Measurements from ENCODE around the gene HS3ST3A1.

The HS3ST3A1 gene

DNA sequence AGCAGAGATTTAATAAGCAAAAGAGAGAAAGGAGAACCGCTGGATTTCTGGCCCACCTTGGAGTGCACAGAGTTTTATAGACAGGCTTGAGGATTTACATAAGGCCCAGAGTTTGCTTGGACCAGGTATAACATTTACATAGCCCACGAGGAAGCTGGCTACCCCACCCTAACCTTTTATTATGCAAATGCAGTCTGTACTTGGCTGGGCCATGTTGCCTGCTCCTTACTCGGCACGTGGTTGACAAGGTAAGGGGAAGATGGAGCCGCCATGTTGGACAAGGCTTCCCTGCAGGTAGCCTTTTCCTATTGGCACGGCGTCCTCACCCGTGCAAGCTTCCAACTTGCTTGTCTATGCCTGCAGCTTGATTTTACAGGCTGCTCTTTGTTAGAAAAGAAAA lies 35.2 kb upstream of the HS3ST3A1 start:
- Histone ChIP-seq H3K27ac (no peak overlapping the region), H3K4me3 (no peak overlapping the region), H3K9me3 (no peaks in the 10 kb centered on the region), H3K4me1 (no peaks in the 10 kb centered on the region), H3K27me3 (no peaks in the 10 kb centered on the region), H3K9ac (no peak overlapping the region), H3K4me2 (no peak overlapping the region), H4K20me1 (no peaks in the 10 kb centered on the region), H3K36me3 (no peaks in the 10 kb centered on the region)
- no peak for TF ChIP-seq Cebpa-rat (IDR thresholded peaks at IDR 0.05)

DNA sequence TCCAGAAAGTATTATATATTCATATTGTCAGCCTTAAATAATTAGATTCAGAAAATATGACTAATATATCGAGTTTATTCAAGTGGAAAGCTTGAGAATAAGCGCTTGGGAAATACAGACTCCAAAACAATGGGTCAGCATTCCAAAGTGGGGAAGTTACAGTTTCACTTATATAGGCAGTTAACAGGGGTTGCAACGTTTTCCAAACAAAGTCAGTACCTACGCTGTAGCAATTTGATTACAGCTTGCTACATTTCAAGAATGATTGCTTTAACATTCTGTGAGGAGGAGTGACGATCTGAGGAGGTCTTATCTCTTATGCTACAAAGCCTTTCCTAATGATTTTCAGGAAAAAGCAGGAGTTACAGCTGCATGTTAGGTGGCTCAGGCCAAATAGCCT lies 34.2 kb upstream of the HS3ST3A1 start:
- no peaks in the 10 kb centered on the region for H3K4me1 ChIP-seq
- H3K27me3 ChIP-seq: no peaks in the 10 kb centered on the region
- TF ChIP-seq Cebpa-rat (IDR thresholded peaks at IDR 0.05): no peak
- no peaks in the 10 kb centered on the region for H3K9me3 ChIP-seq
- H3K4me3 ChIP-seq: no peak overlapping the region
- H3K36me3 ChIP-seq: no peaks in the 10 kb centered on the region
- no peaks in the 10 kb centered on the region for H4K20me1 ChIP-seq
- H3K4me2 ChIP-seq: no peak overlapping the region
- H3K9ac ChIP-seq: no peak overlapping the region
- H3K27ac ChIP-seq: no peak overlapping the region

DNA sequence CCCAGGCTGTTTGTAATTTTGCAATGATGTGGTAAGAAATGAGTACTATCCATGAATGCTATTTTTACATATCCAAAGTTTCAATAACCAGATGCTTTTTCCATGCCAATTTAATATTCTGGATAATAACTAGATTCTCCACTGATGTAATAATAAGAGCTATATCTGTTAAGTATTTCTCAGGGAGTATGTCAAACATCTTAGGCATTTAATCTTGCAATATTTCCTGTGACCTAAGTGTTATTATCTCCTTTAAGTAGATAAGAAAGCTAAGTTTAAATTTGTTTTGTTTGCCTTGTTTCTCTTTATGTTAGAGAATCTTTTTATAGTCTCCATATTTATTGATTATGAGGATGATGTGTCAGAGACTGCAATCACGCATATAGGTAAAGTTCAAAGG lies 32.3 kb upstream of the HS3ST3A1 start:
- no peaks in the 10 kb centered on the region for H4K20me1 ChIP-seq
- H3K27ac ChIP-seq: no peak overlapping the region
- H3K36me3 ChIP-seq: no peaks in the 10 kb centered on the region
- H3K9me3 ChIP-seq: no peaks in the 10 kb centered on the region
- TF ChIP-seq Cebpa-rat (IDR thresholded peaks at IDR 0.05): no peak
- no peak overlapping the region for H3K4me2 ChIP-seq
- H3K4me1 ChIP-seq: no peaks in the 10 kb centered on the region
- H3K27me3 ChIP-seq: no peaks in the 10 kb centered on the region
- no peak overlapping the region for H3K9ac ChIP-seq
- H3K4me3 ChIP-seq: no peak overlapping the region

DNA sequence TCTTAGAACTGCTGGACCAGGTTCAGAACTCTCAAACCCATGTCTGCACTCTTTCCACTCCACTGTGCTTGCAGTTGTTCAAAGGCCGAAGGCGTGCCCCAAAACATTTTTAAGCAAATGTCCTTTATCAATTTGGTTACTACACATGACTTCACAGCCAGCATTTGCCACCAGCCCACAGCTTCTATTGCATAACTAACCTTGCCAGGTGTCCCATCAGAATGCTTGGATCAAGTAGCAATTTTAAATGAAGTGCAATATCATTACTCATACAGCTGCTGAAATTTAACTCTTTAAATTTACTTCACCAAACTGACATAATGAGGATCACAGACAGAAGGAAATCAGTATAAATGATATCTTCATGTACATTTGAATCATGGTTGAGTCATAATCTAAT lies 29.8 kb upstream of the HS3ST3A1 start:
- Histone ChIP-seq H3K9me3 (no peaks in the 10 kb centered on the region), H3K4me3 (no peak overlapping the region), H4K20me1 (no peaks in the 10 kb centered on the region), H3K27me3 (no peaks in the 10 kb centered on the region), H3K4me1 (no peaks in the 10 kb centered on the region), H3K27ac (no peak overlapping the region), H3K4me2 (no peak overlapping the region), H3K36me3 (no peaks in the 10 kb centered on the region), H3K9ac (no peak overlapping the region)
- TF ChIP-seq Cebpa-rat (IDR thresholded peaks at IDR 0.05): no peak

DNA sequence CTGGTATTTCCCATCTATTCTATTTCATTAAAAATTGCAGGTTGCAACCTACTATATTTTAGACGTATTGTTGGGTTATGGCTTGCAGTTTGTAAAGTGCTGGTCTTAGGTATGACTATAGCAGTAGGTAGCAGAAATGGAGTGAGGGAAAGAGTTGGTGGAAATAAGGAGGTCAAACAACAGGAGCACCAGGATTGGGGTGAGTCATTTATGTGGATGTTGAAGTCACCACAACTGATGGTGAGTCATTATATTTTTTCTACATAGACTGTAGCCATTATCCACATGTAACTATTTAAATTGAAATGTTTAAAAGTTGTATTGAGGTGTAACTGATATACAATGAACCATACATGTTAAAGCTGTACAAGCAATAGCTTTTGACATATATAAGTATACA lies 25.0 kb upstream of the HS3ST3A1 start:
- H3K9me3 ChIP-seq: no peaks in the 10 kb centered on the region
- H3K27me3 ChIP-seq: no peaks in the 10 kb centered on the region
- no peaks in the 10 kb centered on the region for H3K4me1 ChIP-seq
- no peak overlapping the region for H3K9ac ChIP-seq
- H3K4me2 ChIP-seq: no peak overlapping the region
- H3K36me3 ChIP-seq: no peaks in the 10 kb centered on the region
- TF ChIP-seq Cebpa-rat (IDR thresholded peaks at IDR 0.05): no peak
- no peak overlapping the region for H3K4me3 ChIP-seq
- no peaks in the 10 kb centered on the region for H4K20me1 ChIP-seq
- no peak overlapping the region for H3K27ac ChIP-seq

DNA sequence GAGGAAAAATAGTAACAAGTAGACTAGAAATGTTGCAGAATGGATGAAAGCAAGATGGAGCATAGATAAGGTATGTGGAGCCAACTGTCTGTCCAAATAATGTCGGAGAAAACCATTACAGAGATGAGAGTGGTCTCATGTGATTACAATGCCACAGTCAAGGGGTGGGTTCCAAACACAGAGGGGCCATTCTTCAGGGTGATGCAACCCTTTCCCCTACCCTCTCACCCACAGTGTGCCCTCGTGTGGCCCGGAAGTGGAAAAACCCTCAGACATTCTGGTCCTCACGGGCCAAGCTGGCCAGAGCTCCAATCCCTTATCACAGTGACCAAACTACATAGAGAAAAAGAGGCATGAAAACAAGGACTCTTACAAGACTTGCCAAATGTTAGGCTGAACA lies 17.7 kb upstream of the HS3ST3A1 start:
- Histone ChIP-seq H3K4me1 (no peaks in the 10 kb centered on the region), H3K4me3 (no peak overlapping the region), H3K9ac (no peak overlapping the region), H3K27me3 (no peaks in the 10 kb centered on the region), H3K36me3 (no peaks in the 10 kb centered on the region), H3K4me2 (no peak overlapping the region), H3K9me3 (no peaks in the 10 kb centered on the region), H4K20me1 (no peaks in the 10 kb centered on the region), H3K27ac (no peak overlapping the region)
- no peak for TF ChIP-seq Cebpa-rat (IDR thresholded peaks at IDR 0.05)

DNA sequence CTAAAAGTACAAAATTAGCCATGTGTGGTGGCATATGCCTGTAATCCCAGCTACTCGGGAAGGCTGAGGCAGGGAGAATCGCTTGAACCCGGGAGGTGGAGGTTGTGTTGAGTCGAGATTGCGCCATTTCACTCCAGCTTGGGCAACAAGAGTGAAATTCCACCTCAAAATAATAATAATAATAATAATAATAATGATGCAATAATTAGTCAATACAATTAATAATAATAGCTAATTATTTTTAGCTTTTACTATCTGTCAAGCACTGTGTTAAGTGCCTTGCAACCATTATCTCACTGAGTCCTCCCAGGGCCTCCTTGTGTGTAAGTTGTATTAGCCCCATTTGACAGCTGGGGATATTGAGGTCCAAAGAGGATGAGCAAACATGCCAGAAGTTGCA lies 14.3 kb upstream of the HS3ST3A1 start:
- no peak overlapping the region for H3K4me2 ChIP-seq

DNA sequence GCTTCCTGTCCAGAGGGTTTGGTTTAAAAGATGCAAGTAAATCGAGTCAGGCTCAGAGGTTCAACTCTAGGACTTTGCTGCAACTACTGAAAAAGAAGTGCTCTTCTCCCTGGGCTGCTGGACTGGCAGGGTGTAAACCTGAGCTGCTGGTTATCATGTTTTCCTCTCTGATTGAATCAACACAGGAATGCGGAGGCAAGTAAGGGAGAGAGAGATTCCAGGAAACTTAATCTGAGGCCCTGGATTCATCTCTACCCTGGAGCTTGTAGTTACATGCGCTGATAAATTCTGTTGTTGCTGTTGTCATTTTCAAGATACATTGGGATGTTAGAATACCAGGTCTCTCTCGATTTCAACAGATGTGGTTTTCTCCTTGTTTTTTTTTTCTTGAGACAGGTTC lies 8.2 kb upstream of the HS3ST3A1 start:
- Histone ChIP-seq H3K27me3 (no peaks in the 10 kb centered on the region), H3K4me2 (no peak overlapping the region), H3K9ac (no peak overlapping the region), H4K20me1 (no peaks in the 10 kb centered on the region), H3K36me3 (no peaks in the 10 kb centered on the region), H3K4me3 (no peak overlapping the region), H3K27ac (no peak overlapping the region), H3K9me3 (peaks cover 7% of the 10 kb centered on the region), H3K4me1 (no peaks in the 10 kb centered on the region)
- TF ChIP-seq Cebpa-rat (IDR thresholded peaks at IDR 0.05): no peak

More for the DNA sequence above, 14.3 kb upstream of the HS3ST3A1 start:
- H3K36me3 ChIP-seq: no peaks in the 10 kb centered on the region
- no peak overlapping the region for H3K27ac ChIP-seq
- TF ChIP-seq Cebpa-rat (IDR thresholded peaks at IDR 0.05): 0 out of 2 replicates have a peak, but pooled peaks have one; percentile 11
- no peak overlapping the region for H3K4me3 ChIP-seq
- no peaks in the 10 kb centered on the region for H3K27me3 ChIP-seq
- H3K4me1 ChIP-seq: no peaks in the 10 kb centered on the region
- H3K9ac ChIP-seq: no peak overlapping the region
- peaks cover 7% of the 10 kb centered on the region for H3K9me3 ChIP-seq
- no peaks in the 10 kb centered on the region for H4K20me1 ChIP-seq

DNA sequence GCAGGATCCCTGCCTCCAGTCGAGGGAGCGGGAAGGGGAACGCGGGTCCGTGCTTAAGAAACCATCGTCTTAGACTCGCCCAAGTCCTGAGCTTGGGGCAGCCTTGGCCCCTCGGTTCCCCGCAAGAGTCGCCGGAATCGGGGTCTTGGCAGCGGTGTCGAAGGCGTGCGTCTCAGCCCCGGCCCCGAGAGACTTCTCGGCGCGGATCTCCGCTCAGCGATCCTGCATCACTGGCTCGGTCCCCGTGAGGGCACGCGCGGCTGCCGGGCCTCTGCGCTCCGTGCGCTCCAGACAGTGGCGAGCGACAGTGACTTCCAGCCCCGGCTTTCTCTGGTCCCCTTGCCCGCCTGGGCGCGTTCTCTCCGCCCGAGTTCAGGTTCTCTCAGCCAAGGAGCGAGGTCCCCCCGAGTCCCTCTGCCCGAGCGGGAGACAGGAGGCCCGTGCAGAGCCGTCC lies 380 bp downstream of the HS3ST3A1 start:
- TF ChIP-seq Cebpa-rat (IDR thresholded peaks at IDR 0.05): no peak
- Histone ChIP-seq H3K9ac (peak overlapping the region; percentile 49), H3K9me3 (no peaks in the 10 kb centered on the region), H3K4me2 (peak overlapping the region; percentile 93), H3K4me3 (peak overlapping the region; percentile 71), H3K27me3 (peaks cover 27% of the 10 kb centered on the region), H3K4me1 (peaks cover 26% of the 10 kb centered on the region), H3K36me3 (no peaks in the 10 kb centered on the region), H4K20me1 (peaks cover 11% of the 10 kb centered on the region), H3K27ac (no peak overlapping the region)

DNA sequence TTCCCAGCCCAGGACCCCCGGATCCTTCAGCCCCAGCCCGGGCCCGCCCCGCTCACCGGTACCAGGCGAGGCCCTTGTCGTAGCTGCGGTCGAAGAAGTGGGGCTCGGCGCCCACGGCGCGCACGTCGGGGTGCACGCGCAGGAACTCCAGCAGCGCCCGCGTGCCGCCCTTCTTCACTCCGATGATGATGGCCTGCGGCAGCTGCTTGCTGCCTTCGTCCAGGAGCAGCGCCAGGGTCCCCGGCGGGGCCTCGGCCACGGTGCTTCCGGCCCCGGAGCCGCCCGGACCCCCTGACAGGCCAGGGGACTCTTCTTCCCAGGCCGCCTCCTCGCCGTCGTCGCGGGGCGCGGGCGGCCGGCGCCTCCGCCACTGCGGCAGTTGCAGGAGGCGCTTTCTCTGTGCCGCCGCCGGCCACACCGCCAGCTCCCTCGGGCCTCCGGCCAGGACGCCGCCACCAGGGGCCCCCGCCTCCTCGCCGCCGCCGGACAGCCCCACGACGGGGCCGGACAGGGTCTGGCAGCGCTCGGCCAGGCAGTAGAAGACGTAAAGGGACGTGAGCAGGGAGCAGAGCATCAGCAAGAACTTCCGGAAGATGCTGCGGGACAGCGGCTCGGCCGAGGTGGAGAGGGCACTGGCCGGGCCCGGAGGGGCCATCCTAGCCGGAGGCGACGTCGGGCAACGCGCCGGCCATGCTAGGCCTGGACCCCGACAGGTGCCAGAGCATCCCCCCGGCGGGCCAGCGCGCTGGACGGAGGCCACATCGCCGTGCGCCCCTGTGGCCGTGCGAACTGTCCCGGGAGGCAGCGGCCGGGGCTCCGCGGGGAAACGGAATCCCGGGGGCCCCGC lies 1.0 kb downstream of the HS3ST3A1 start:
- peaks cover 11% of the 10 kb centered on the region for H4K20me1 ChIP-seq
- H3K4me1 ChIP-seq: peaks cover 26% of the 10 kb centered on the region
- no peaks in the 10 kb centered on the region for H3K9me3 ChIP-seq
- H3K4me2 ChIP-seq: peak overlapping the region; percentile 93
- H3K36me3 ChIP-seq: no peaks in the 10 kb centered on the region
- TF ChIP-seq Cebpa-rat (IDR thresholded peaks at IDR 0.05): no peak
- H3K27me3 ChIP-seq: peaks cover 27% of the 10 kb centered on the region
- peak overlapping the region; percentile 49 for H3K9ac ChIP-seq
- H3K4me3 ChIP-seq: peak overlapping the region; percentile 71
- H3K27ac ChIP-seq: no peak overlapping the region

Data from BLaER1 (cell line).